NT2/D1 (cell line): Measurements from ENCODE around the gene RHOBTB3.
"Not testable (repeated sequence)": the region's sequence is repeated elsewhere in the genome, so short reads cannot be mapped to it uniquely, and the experiment has no call there.

ENCODE experiments used
- DNase-seq: peaks from one replicate; pipeline ENCODE4 v3.0.0-alpha.2; 2011; ENCODE audit warnings: low read depth, low spot score
- H3K27me3 ChIP-seq: 2 replicates; pipeline ENCODE4 v1.6.0; 2011; ENCODE audit warnings: mild to moderate bottlenecking; ENCODE audit not compliant: insufficient read length, insufficient read depth
- H3K36me3 ChIP-seq: 2 replicates; pipeline ENCODE4 v1.6.1; 2011; ENCODE audit warnings: mild to moderate bottlenecking, low read length, mixed read lengths; ENCODE audit not compliant: insufficient read depth, insufficient read length
- H3K4me1 ChIP-seq: 2 replicates; pipeline ENCODE4 v1.5.1; 2011; ENCODE audit not compliant: insufficient read depth, insufficient read length
- H3K4me3 ChIP-seq: 2 replicates; pipeline ENCODE4 v1.5.1; 2011; ENCODE audit warnings: low read depth; ENCODE audit not compliant: insufficient read length
- H3K9ac ChIP-seq: 2 replicates; pipeline ENCODE4 v1.6.0; 2011; ENCODE audit warnings: low read depth; ENCODE audit not compliant: insufficient read length
- H3K9me3 ChIP-seq: 2 replicates; pipeline ENCODE4 v1.5.1; 2011; ENCODE audit warnings: mild to moderate bottlenecking, low read length; ENCODE audit not compliant: insufficient read depth
- SUZ12 ChIP-seq: IDR thresholded peaks from 2 replicates; pipeline ENCODE4 v1.6.1; 2011; ENCODE audit not compliant: insufficient read length, insufficient read depth; ENCODE audit errors: extremely low read depth
- YY1 ChIP-seq: IDR thresholded peaks from 2 replicates; pipeline ENCODE4 v1.6.1; 2011; ENCODE audit not compliant: insufficient read length, insufficient read depth
- ZNF274 ChIP-seq: IDR thresholded peaks from 2 replicates; pipeline ENCODE4 v1.6.1; 2011; ENCODE audit warnings: mild to moderate bottlenecking, low read depth, low read length

RHOBTB3 gene

DNA sequence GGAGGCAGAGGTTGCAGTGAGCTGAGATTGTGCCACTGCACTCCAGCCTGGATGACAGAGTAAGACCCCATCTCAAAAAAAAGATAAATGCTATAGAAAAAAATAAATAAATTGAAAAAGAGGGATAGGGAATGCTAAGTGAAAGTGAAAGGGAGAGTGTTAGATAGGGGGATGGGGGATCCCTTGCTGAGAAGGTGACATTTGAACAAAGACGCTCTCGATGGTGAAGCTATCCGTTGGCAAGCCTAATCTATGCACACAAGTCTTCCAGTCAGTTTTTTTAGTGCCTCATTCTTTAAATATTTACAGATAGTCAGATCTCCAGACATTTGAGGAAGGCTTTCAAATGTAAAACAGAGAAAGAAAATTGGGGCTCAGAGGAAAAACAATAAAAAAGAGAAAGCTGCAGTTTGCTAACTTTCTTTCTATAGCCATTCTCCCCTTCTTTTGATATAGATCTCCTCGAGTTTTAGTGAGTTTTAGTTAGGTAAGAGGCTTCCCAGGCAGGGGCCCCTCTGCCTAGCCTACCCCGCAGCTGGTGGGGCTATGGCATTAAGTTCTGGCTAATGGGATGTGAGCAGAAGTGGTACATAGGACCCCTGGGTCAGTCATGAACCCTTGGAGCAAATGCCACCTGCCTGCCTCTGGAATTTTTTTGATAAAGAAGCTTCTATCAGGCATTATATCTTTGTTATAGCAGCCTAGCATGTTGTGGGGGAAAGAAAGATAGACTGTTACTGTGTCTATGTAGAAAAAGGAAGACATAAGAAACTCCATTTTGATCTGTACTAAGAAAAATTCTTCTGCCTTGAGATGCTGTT, 79.4 kb downstream of the RHOBTB3 start:
- Histone ChIP-seq H3K36me3 (peaks cover 11% of the 10 kb centered on the region), H3K4me1 (peaks cover 3% of the 10 kb centered on the region), H3K9me3 (no peaks in the 10 kb centered on the region), H3K27me3 (no peaks in the 10 kb centered on the region), H3K9ac (no peak overlapping the region), H3K4me3 (no peak overlapping the region)
- TF ChIP-seq YY1 (no peak), SUZ12 (no peak), ZNF274 (no peak)
- no peak for DNase-seq

DNA sequence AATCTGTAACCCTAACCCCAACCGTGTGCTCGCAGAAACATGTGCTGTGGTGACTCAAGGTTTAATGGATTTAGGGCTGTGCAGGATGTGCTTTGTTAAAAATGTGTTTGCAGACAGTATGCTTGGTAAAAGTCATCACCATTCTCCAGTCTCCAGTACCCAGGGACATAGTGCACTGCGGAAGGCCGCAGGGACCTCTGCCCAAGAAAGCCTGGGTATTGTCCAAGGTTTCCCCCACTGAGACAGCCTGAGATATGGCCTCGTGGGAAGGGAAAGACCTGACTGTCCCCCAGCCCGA, 79.9 kb downstream of the RHOBTB3 start:
- DNase-seq, H3K4me1 ChIP-seq, H3K27me3 ChIP-seq, H3K9me3 ChIP-seq, H3K4me3 ChIP-seq, H3K9ac ChIP-seq: not testable (repeated sequence)
- peaks cover 12% of the 10 kb centered on the region for H3K36me3 ChIP-seq

DNA sequence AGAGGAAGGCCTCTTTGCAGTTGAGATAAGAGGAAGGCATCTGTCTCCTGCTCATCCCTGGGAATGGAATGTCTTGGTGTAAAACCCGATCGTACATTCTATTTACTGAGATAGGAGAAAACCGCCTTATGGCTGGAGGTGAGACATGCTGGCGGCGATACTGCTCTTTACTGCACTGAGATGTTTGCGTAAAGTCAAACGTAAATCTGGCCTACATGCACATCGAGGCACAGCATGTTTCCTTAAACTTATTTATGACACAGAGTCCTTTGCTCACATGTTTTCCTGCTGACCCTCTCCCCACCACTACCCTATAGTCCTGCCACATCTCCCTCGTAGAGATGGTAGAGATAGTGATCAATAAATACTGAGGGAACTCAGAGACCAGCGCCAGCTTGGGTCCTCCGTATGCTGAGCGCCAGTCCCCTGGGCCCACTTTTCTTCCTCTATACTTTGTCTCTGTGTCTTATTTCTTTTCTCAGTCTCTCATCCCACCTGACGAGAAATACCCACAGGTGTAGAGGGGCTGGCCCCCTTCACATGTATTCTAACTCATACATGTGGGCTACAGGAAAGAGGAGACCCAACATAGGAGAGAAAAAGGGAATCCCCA, 80.4 kb downstream of the RHOBTB3 start:
- H3K36me3 ChIP-seq: peaks cover 16% of the 10 kb centered on the region
- not testable (repeated sequence) for DNase-seq

DNA sequence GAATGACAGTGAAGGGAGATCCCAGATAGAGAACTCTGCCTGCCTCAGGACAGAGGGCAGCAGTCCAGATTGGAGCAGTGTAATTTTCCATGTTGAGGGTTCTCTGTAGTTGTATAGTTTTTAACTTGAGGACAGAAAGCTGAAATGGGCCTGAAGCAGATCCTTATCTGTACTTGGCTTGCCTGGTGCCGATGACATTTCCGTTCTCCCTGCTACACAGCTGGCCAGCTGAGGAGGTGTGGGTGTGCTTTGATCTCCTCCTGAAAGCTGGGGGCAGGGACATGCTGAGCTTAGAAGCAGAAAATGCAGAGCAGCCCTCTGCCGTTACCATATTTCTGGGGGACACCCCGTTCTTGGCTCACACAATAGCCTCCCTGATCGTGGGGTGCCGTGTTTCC, 80.9 kb downstream of the RHOBTB3 start:
- H3K4me3 ChIP-seq: no peak overlapping the region
- H3K9me3 ChIP-seq: no peaks in the 10 kb centered on the region
- peaks cover 16% of the 10 kb centered on the region for H3K36me3 ChIP-seq
- no peaks in the 10 kb centered on the region for H3K27me3 ChIP-seq
- DNase-seq: no peak
- H3K9ac ChIP-seq: no peak overlapping the region
- H3K4me1 ChIP-seq: peaks cover 3% of the 10 kb centered on the region
- TF ChIP-seq ZNF274 (no peak), YY1 (no peak), SUZ12 (no peak)

More for the DNA sequence above, 80.4 kb downstream of the RHOBTB3 start:
- not testable (repeated sequence) for H3K4me1 ChIP-seq, H3K9ac ChIP-seq, H3K27me3 ChIP-seq, H3K4me3 ChIP-seq, H3K9me3 ChIP-seq

DNA sequence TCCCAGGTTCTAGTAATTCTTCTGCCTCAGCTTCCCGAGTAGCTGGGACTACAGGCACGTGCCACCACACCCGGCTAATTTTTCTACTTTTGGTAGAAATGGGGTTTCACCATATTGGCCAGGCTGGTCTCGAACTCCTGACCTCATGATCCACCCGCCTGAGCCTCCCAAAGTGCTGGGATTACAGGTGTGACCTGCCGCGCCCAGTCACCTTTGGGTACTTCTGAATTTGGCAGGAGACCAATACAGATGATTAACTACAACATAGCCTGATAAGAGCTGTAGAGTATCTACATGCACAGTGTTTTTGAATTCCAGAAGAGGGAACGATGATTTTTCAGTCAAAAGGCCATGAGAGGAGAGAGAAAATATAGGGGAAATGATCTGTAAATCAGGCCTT, 81.9 kb downstream of the RHOBTB3 start:
- DNase-seq, H3K9ac ChIP-seq, H3K9me3 ChIP-seq, H3K4me1 ChIP-seq, H3K4me3 ChIP-seq, H3K27me3 ChIP-seq: not testable (repeated sequence)
- peaks cover 16% of the 10 kb centered on the region for H3K36me3 ChIP-seq

DNA sequence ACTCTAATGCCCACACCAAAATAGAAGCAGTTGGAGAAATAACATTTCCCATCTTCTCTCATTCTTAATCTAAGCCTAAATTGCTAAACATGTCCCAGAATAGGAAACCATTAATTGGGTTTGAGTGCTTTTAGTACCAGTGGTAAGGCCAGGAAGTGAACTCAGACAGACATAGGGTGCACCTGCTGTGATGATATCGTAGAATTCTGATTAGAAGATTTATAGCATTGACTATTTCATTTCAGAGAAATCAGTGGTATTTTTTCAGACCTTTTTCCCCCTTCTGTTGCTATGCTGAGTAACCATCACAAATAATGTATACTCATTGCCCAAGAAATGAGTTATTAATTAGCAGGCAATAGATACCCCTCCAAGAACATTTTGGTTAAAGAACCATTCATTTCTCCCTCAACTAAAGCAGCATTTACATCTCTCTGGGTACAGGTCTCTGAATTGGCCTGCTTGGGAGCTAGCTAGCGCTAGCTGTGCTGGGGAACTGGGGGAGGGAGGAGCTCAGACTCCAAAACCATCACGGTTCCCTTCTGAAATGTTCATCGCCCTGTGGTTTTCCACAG, 84.1 kb downstream of the RHOBTB3 start:
- TF ChIP-seq SUZ12: no peak
- TF ChIP-seq YY1: no peak
- TF ChIP-seq ZNF274: no peak
- no peak for DNase-seq
- H3K9me3 ChIP-seq: no peaks in the 10 kb centered on the region
- no peak overlapping the region for H3K9ac ChIP-seq
- H3K4me1 ChIP-seq: no peaks in the 10 kb centered on the region
- peaks cover 16% of the 10 kb centered on the region for H3K36me3 ChIP-seq
- H3K27me3 ChIP-seq: no peaks in the 10 kb centered on the region
- H3K4me3 ChIP-seq: no peak overlapping the region

DNA sequence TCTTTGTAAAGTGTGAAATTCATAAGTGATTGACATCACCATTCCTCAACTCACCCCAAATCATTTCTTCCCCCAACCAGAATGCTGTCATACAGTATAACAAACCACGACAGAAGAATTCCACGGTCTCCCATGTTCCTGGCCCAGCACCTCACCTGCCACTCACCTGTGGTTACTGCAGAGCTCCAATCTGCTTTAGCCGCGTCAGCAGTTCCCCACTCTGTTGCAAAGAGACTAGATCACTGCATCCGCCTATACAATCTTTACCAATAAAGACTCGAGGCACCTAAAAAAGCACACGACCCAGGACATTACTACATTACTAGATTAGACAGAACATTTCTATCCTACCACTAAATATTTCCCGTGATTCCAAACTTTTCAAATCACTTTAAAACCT, 85.2 kb downstream of the RHOBTB3 start:
- Histone ChIP-seq H3K27me3 (no peaks in the 10 kb centered on the region), H3K4me1 (peaks cover 2% of the 10 kb centered on the region), H3K4me3 (no peak overlapping the region), H3K9ac (no peak overlapping the region), H3K9me3 (no peaks in the 10 kb centered on the region), H3K36me3 (peaks cover 16% of the 10 kb centered on the region)
- TF ChIP-seq ZNF274 (no peak), SUZ12 (no peak), YY1 (no peak)
- no peak for DNase-seq

DNA sequence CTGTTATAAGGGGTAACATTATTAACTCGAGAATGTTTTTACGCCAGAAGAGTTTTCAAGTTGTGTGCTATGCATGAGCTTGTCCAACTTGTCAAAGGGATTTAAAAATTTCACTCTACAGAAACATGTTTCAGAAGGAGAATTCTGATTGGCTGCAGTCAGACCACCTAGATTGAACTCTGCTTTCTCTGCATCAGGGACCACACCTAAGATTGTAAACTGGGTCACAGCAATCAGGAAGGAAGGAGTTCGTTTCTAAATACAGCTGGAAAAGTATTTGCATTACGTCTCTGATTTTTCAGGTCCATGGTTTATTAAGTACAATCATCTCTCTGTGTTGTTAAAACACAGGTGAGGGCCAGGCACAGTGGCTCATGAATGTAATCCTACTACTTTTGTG, 85.6 kb downstream of the RHOBTB3 start:
- Histone ChIP-seq H3K4me1 (peaks cover 2% of the 10 kb centered on the region), H3K9ac (no peak overlapping the region), H3K27me3 (no peaks in the 10 kb centered on the region), H3K36me3 (peaks cover 16% of the 10 kb centered on the region), H3K4me3 (no peak overlapping the region), H3K9me3 (no peaks in the 10 kb centered on the region)
- no peak for TF ChIP-seq ZNF274
- no peak for TF ChIP-seq SUZ12
- TF ChIP-seq YY1: no peak
- no peak for DNase-seq
